Activated B cell treated with CpG ODN at 0.5 μM for 24 hours (primary cell): Measurements from ENCODE around the gene EVC. TPM values are rescaled to one million over a fixed set of nuclear protein-coding genes. Genes with fewer than 3 reads are reported as not detected.

ENCODE experiments used
- ATAC-seq: fragments of 200-7000 bp; cut with Tn5 transposase; one replicate; pipeline ENCODE4 v1.10.0; 2021; ENCODE audit warnings: low read depth, mild to moderate bottlenecking, moderate library complexity
- CTCF ChIA-PET: fragments of 350-600 bp; sonication (Branson Sonifier 250); formaldehyde crosslinking; loops from one replicate; lab custom pipeline; 2021; ENCODE audit warnings: antibody characterized with exemption; lab: Charles Lee
- POLR2A ChIA-PET: fragments of 350-600 bp; sonication (Branson Sonifier 250); formaldehyde crosslinking; loops from one replicate; lab custom pipeline; 2021; ENCODE audit warnings: antibody characterized with exemption; lab: Charles Lee
- DNase-seq: peaks from one replicate; pipeline ENCODE4 v3.0.0; 2022
- H3K27ac Mint-ChIP-seq: one replicate; pipeline ENCODE4 v1.8.0; 2020; ENCODE audit warnings: mixed read lengths
- H3K27me3 Mint-ChIP-seq: one replicate; pipeline ENCODE4 v1.8.0; 2021; ENCODE audit warnings: mixed read lengths
- H3K36me3 Mint-ChIP-seq: one replicate; pipeline ENCODE4 v1.8.0; 2021; ENCODE audit warnings: low read depth, mixed read lengths
- H3K4me1 Mint-ChIP-seq: one replicate; pipeline ENCODE4 v1.8.0; 2021; ENCODE audit warnings: mixed read lengths
- H3K4me3 Mint-ChIP-seq: one replicate; pipeline ENCODE4 v1.8.0; 2020; ENCODE audit warnings: mild to moderate bottlenecking, mixed read lengths
- H3K9me3 Mint-ChIP-seq: one replicate; pipeline ENCODE4 v1.8.0; 2020; ENCODE audit warnings: mixed read lengths
- intact Hi-C: fragments of 100-400 bp; cut with micrococcal nuclease; formaldehyde crosslinking; loops from one replicate; pipeline ENCODE4 v1.15.1; 2024
- total RNA-seq: library from RNA; stranded (reverse); gene quantifications from 2 replicates; pipeline ENCODE4 v1.2.3, GENCODE V29; 2022
- TF ChIP-seq, protein P1 (sequence below): fragments of 200-600 bp; IDR thresholded peaks from one replicate; pipeline ENCODE4 v1.8.0; 2022; ENCODE audit warnings: antibody characterized with exemption, mild to moderate bottlenecking

EVC gene
- total RNA-seq, 1 donor from 2014 or later, result 0.16 TPM

DNA sequence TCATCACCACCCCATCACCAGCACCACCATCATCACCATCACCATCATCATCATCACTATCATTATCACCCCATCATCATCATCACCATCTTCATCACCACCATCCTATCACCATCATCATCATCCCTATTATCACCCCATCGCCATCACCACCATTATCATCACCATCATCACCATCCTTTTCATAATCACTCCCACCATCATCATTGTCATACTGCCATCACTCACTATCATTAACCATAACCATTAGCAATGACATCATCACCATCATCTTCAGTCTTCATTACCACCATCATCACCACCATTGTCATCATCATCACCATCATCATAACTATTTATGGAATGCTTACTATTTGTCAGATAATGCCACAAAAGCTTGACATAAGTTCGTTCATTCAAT is 146.2 kb downstream of the EVC start:
- POLR2A ChIA-PET, result no interaction called here
- ATAC-seq (no peak), DNase-seq (no peak)
- Mint-ChIP-seq H3K9me3 (no peaks in the 10 kb centered on the region), H3K27ac (no peak overlapping the region), H3K4me1 (no peaks in the 10 kb centered on the region), H3K36me3 (no peaks in the 10 kb centered on the region), H3K27me3 (no peaks in the 10 kb centered on the region), H3K4me3 (no peak overlapping the region)
- TF ChIP-seq, protein P1, sequence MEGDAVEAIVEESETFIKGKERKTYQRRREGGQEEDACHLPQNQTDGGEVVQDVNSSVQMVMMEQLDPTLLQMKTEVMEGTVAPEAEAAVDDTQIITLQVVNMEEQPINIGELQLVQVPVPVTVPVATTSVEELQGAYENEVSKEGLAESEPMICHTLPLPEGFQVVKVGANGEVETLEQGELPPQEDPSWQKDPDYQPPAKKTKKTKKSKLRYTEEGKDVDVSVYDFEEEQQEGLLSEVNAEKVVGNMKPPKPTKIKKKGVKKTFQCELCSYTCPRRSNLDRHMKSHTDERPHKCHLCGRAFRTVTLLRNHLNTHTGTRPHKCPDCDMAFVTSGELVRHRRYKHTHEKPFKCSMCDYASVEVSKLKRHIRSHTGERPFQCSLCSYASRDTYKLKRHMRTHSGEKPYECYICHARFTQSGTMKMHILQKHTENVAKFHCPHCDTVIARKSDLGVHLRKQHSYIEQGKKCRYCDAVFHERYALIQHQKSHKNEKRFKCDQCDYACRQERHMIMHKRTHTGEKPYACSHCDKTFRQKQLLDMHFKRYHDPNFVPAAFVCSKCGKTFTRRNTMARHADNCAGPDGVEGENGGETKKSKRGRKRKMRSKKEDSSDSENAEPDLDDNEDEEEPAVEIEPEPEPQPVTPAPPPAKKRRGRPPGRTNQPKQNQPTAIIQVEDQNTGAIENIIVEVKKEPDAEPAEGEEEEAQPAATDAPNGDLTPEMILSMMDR, result no peak
- intact Hi-C loops, result no loop called here
- CTCF ChIA-PET, result no interaction called here

DNA sequence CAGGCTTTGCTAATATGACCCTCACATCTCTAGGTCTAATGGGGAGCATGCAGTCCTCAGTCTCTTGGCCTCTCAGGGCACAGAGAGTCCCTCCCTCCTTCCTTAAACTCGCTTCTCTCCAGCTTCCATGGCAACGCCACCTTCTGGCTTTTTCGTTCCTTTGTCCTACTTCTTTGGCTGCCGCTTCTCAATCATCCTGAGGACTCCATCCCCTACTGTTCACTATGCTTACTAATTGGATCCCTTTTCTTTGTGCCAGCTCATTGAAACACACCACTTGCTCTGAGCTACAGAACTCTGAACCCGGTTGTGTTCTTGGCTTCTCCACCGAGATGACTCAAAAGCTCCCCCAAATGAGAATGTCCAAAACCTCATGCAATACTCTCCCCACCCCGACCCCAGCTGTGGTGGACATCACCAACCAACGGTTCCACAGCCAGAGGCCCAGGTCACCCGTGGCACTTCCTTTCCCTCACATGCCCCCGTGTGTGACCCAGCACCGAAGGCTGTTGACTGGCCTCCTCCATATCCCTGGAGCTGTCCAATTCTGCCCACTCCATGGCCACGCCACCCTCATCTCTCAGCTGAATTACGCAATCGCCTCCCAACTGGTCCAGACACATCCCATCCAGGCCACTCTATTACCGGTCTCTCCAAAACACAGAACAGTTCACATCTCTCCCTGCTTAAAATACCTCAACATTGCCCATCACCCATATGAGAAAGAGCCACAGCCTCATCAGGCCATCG is 147.2 kb downstream of the EVC start:
- no peak for ATAC-seq
- Mint-ChIP-seq H3K36me3 (no peaks in the 10 kb centered on the region), H3K4me1 (no peaks in the 10 kb centered on the region), H3K4me3 (no peak overlapping the region), H3K27ac (no peak overlapping the region), H3K27me3 (no peaks in the 10 kb centered on the region), H3K9me3 (no peaks in the 10 kb centered on the region)
- intact Hi-C loops, result no loop called here
- TF ChIP-seq, protein P1, result no peak
- ChIA-PET POLR2A (no interaction called here), CTCF (no interaction called here)
- DNase-seq, result no peak

DNA sequence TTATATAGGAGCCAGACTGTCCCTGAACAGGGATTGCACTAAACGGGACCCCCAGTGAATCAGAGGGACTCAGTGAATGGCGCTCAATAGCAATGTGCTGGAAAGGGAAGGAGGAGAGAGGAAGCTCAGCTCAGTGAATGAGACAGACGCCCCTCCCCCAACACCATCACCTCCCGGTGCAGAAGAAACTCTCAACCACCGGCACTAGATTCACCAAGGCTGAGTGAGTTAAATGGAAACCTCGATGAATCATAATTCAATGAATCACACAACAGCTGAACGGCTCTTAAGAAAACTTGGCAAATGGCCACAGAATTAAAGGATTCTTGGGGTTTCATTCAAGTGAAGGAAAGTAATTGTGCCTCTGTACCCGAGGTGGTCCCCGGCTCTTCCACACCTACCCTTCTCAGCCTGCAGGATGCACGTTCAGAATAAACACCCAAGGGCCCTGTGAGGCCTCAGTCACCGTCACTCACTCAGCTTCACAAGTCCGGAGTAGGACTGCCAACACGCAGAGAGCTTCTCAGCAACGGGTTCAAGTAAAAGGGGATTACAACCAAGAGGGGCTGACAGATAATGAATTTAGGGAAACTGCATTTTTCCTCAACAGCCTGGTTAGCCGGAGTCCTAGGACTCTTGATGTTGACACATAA is 152.6 kb downstream of the EVC start:
- H3K4me3 Mint-ChIP-seq, result no peak overlapping the region
- H3K4me1 Mint-ChIP-seq, result peaks cover 10% of the 10 kb centered on the region
- no peaks in the 10 kb centered on the region for H3K36me3 Mint-ChIP-seq
- ChIA-PET POLR2A (no interaction called here), CTCF (no interaction called here)
- no peaks in the 10 kb centered on the region for H3K9me3 Mint-ChIP-seq
- H3K27ac Mint-ChIP-seq, result no peak overlapping the region
- intact Hi-C loops, result no loop called here
- DNase-seq (no peak), ATAC-seq (no peak)
- peaks cover 8% of the 10 kb centered on the region for H3K27me3 Mint-ChIP-seq
- TF ChIP-seq, protein P1, result no peak

Other genes with a start within 250 kb of the EVC start
- gene EVC2, start 2.6 kb upstream of the EVC start, total RNA-seq, result 0.69 and 1.1 TPM in 2 replicates
- 0.09 TPM in 1 of 2 replicates, not detected in the other for gene CRMP1, start 181.9 kb downstream of the EVC start, total RNA-seq